Breast epithelium (tissue), 3 donors: ENCODE results near the gene ZFP28.

Experiments used
- POLR2A ChIP-seq: fragments of 450-650 bp; IDR thresholded peaks from one replicate; pipeline ENCODE4 v1.6.1; 2016; ENCODE audit warnings: antibody characterized with exemption, mild to moderate bottlenecking, moderate library complexity
- POLR2AphosphoS5 ChIP-seq, 3 donors: sonication (generic); formaldehyde crosslinking; IDR thresholded peaks; one replicate each; pipeline ENCODE4 v1.6.1; 2017; ENCODE audit warnings: antibody characterized with exemption in 3 of 3
- TF ChIP-seq, protein P1 (sequence below), 3 donors: fragments of 450-650 bp; IDR thresholded peaks; one replicate each; pipeline ENCODE4 v1.5.1; 2016 to 2017; ENCODE audit warnings: antibody characterized with exemption in 3 of 3, mild to moderate bottlenecking in 3 of 3, moderate library complexity in 3 of 3

DNA sequence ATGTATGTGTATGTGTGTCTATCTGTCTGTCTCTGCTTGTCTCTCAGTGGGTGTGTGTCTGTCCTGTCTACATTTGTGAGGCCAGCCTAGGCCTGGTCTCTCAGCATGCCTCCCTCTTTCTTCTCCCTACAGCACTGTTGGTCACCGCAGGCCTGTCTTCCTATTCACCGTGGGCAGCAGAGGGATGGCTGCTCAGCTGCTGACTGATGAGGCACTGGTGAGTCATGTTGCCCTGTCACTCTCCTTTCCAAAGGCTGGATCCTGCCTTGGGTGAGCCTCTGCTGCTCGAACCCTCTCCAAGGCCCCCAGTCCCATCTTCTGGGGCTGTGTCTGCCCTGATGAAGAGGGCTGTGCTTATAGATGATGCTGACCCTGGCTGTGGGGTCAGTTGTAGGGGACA lies 62.6 kb downstream of the ZFP28 start:
- no peak for TF ChIP-seq POLR2A
- no peak for TF ChIP-seq POLR2AphosphoS5 (IDR thresholded peaks at IDR 0.05)
- TF ChIP-seq, protein P1, sequence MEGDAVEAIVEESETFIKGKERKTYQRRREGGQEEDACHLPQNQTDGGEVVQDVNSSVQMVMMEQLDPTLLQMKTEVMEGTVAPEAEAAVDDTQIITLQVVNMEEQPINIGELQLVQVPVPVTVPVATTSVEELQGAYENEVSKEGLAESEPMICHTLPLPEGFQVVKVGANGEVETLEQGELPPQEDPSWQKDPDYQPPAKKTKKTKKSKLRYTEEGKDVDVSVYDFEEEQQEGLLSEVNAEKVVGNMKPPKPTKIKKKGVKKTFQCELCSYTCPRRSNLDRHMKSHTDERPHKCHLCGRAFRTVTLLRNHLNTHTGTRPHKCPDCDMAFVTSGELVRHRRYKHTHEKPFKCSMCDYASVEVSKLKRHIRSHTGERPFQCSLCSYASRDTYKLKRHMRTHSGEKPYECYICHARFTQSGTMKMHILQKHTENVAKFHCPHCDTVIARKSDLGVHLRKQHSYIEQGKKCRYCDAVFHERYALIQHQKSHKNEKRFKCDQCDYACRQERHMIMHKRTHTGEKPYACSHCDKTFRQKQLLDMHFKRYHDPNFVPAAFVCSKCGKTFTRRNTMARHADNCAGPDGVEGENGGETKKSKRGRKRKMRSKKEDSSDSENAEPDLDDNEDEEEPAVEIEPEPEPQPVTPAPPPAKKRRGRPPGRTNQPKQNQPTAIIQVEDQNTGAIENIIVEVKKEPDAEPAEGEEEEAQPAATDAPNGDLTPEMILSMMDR (IDR thresholded peaks at IDR 0.05), result no peak
